ENCODE data around the gene UBE2Z. TPM values are rescaled to one million over a fixed set of nuclear protein-coding genes. Genes with fewer than 3 reads are reported as not detected.

UBE2Z gene
- total and polyA plus RNA-seq, 2 of the 4 experiments (the other 2 are of a cell fraction) = 68.5 to 126 TPM

GRCh38 chr17:48951572-48951971 is 43.4 kb downstream of the UBE2Z start:
- 0 out of 2 replicates have a peak, but pooled peaks cover 6% of the 10 kb centered on the region for H3K9me1 ChIP-seq (ENCODE audit: insufficient read depth, low read length)
- H3K9ac ChIP-seq (ENCODE audit: low read depth, low read length) = no peak overlapping the region
- H4K91ac ChIP-seq (ENCODE audit: insufficient read depth, low read depth, low read length) = no peak overlapping the region
- H3K79me1 ChIP-seq (ENCODE audit: low read depth in 1 of 2, low read length in 2 of 2) = no peaks in the 10 kb centered on the region
- H3K4me1 ChIP-seq (ENCODE audit: control insufficient read depth, insufficient read depth, low read length) = peaks cover 3% of the 10 kb centered on the region; the same call in 1 of the 2 replicates
- H4K20me1 ChIP-seq (ENCODE audit: insufficient read depth, low read length) = no peaks in the 10 kb centered on the region
- no peak overlapping the region for H2AK9ac ChIP-seq (replicated peaks; ENCODE audit: low read depth, low read length, poor library complexity)
- dilution Hi-C loops (cut with HindIII; ENCODE audit: low sequenced_read_pairs, unreplicated experiment) = no loop called here
- in situ Hi-C loops (cut with MboI; ENCODE audit: low sequenced_read_pairs) = no loop called here
- POLR2A ChIA-PET (ENCODE audit: unreplicated experiment) = no interaction called here
- BruUV-seq (replicated peaks) = no TSS peak
- peak; percentile 31; the same call in 1 of the 2 replicates for TF ChIP-seq MAFK (IDR thresholded peaks at IDR 0.05; ENCODE audit: low read depth, low read length)
- no peak for TF ChIP-seq CHD1 (IDR thresholded peaks at IDR 0.05; ENCODE audit: low read depth, low read length)
- TF ChIP-seq SMC3 (IDR thresholded peaks at IDR 0.05; ENCODE audit: low read depth, low read length) = no peak
- no peak for TF ChIP-seq RAD21 (IDR thresholded peaks at IDR 0.05; ENCODE audit: low read length)
- no peak for TF ChIP-seq CEBPB (IDR thresholded peaks at IDR 0.05; ENCODE audit: low read depth, low read length)
- CTCF ChIA-PET = no interaction called here
- H3K36me3 ChIP-seq (ENCODE audit: control insufficient read depth, insufficient read depth, low read length) = no peaks in the 10 kb centered on the region
- 100% methylated on average over 2 of the region's 5 CpGs; no CpG with 5 or more reads in 1 of the 2 experiments for WGBS, 2 experiments (ENCODE audit: extremely low coverage in 2 of 2, insufficient read length in 1 of 2)
- H2BK20ac ChIP-seq (ENCODE audit: low read depth, low read length) = no peak overlapping the region
- no peak overlapping the region for H3K4ac ChIP-seq (ENCODE audit: low read depth, low read length)
- intact Hi-C loops (cut with micrococcal nuclease) = no loop called here
- no peak overlapping the region for H3K23ac ChIP-seq (ENCODE audit: low read depth, low read length)
- 0 out of 2 replicates have a peak overlapping the region, but pooled peaks have one; percentile 39 for H2AK5ac ChIP-seq (ENCODE audit: low read depth, low read length)
- no peak overlapping the region for H2BK15ac ChIP-seq (ENCODE audit: low read depth, low read length)
- no peak for DNase-seq
- H2AFZ ChIP-seq (replicated peaks; ENCODE audit: low read length, poor library complexity) = peak overlapping the region; percentile 58
- no peaks in the 10 kb centered on the region for H3K9me3 ChIP-seq (ENCODE audit: control insufficient read depth, insufficient read depth, low read length)
- no peak overlapping the region for H4K5ac ChIP-seq (ENCODE audit: low read depth, low read length)
- H3K18ac ChIP-seq (ENCODE audit: low read depth, low read length) = no peak overlapping the region
- H3K14ac ChIP-seq (replicated peaks; ENCODE audit: low read depth, low read length) = no peak overlapping the region
- H3K27me3 ChIP-seq (ENCODE audit: control insufficient read depth, insufficient read depth, low read length) = no peaks in the 10 kb centered on the region
- H4K8ac ChIP-seq (ENCODE audit: low read depth in 2 of 2, low read length in 2 of 2) = no peak overlapping the region
- H3K56ac ChIP-seq (ENCODE audit: extremely low read depth, insufficient read depth, low read length) = no peak overlapping the region
- H2BK5ac ChIP-seq (ENCODE audit: low read depth, low read length, poor library complexity, severe bottlenecking) = no peak overlapping the region
- no peak for ATAC-seq (ENCODE audit: low read depth)
- H2BK120ac ChIP-seq (ENCODE audit: low read depth, low read length) = peak overlapping the region; percentile 8; the same call in 1 of the 2 replicates
- H3K4me3 ChIP-seq (ENCODE audit: insufficient read depth, low read depth, low read length) = no peak overlapping the region
- no peak overlapping the region for H3K4me2 ChIP-seq (ENCODE audit: low read depth, low read length)
- no peak overlapping the region for H3K27ac ChIP-seq (ENCODE audit: insufficient read depth, low read length)

All from IMR-90 (cell line).